Duodenal mucosa (tissue), 2 donors: Measurements from ENCODE around the gene KCNJ18.
"Not testable (repeated sequence)": the region's sequence is repeated elsewhere in the genome, so short reads cannot be mapped to it uniquely, and the experiment has no call there.

Experiments used
- H3K27ac ChIP-seq: one replicate; pipeline ENCODE4 v1.7.0; 2013; ENCODE audit warnings: low read depth, low read length
- H3K27me3 ChIP-seq, 2 donors: one replicate each; pipeline ENCODE4 v1.7.0; 2013; ENCODE audit warnings: low read length in 2 of 2, control low read depth in 1 of 2; ENCODE audit not compliant: insufficient read depth in 2 of 2, control insufficient read depth in 1 of 2
- H3K36me3 ChIP-seq, 2 donors: one replicate each; pipeline ENCODE4 v1.7.0; 2013; ENCODE audit warnings: low read length in 2 of 2, control low read depth in 1 of 2; ENCODE audit not compliant: insufficient read depth in 2 of 2, control insufficient read depth in 1 of 2
- H3K4me1 ChIP-seq, 2 donors: one replicate each; pipeline ENCODE4 v1.7.0; 2013; ENCODE audit warnings: low read length in 2 of 2, control low read depth in 1 of 2; ENCODE audit not compliant: insufficient read depth in 2 of 2, control insufficient read depth in 1 of 2
- H3K4me3 ChIP-seq, 2 donors: one replicate each; pipeline ENCODE4 v1.7.0; 2013; ENCODE audit warnings: low read length in 2 of 2, low read depth in 1 of 2
- H3K9ac ChIP-seq, 2 donors: one replicate each; pipeline ENCODE4 v1.7.0; 2013; ENCODE audit warnings: low read length in 2 of 2, low read depth in 1 of 2
- H3K9me3 ChIP-seq, 2 donors: one replicate each; pipeline ENCODE4 v1.7.0; 2013; ENCODE audit warnings: low read length in 2 of 2, control low read depth in 1 of 2; ENCODE audit not compliant: control insufficient read depth in 1 of 2

KCNJ18 gene

GRCh38 chr17:21679256-21680146 is 12.8 kb upstream of the KCNJ18 start:
- Histone ChIP-seq H3K9me3 (peaks cover 0 to 4% of the 10 kb centered on the region in 2 donors), H3K36me3 (no peaks in the 10 kb centered on the region), H3K4me1 (no peaks in the 10 kb centered on the region), H3K9ac (no peak overlapping the region), H3K27me3 (no peaks in the 10 kb centered on the region), H3K27ac (no peak overlapping the region), H3K4me3 (no peak overlapping the region)

GRCh38 chr17:21680366-21680765 is 12.0 kb upstream of the KCNJ18 start:
- H3K27me3 ChIP-seq: no peaks in the 10 kb centered on the region
- no peak overlapping the region for H3K4me3 ChIP-seq
- H3K9me3 ChIP-seq: peaks cover 0 to 4% of the 10 kb centered on the region in 2 donors
- H3K36me3 ChIP-seq: no peaks in the 10 kb centered on the region
- H3K4me1 ChIP-seq: no peaks in the 10 kb centered on the region
- H3K27ac ChIP-seq: no peak overlapping the region
- H3K9ac ChIP-seq: no peak overlapping the region

DNA sequence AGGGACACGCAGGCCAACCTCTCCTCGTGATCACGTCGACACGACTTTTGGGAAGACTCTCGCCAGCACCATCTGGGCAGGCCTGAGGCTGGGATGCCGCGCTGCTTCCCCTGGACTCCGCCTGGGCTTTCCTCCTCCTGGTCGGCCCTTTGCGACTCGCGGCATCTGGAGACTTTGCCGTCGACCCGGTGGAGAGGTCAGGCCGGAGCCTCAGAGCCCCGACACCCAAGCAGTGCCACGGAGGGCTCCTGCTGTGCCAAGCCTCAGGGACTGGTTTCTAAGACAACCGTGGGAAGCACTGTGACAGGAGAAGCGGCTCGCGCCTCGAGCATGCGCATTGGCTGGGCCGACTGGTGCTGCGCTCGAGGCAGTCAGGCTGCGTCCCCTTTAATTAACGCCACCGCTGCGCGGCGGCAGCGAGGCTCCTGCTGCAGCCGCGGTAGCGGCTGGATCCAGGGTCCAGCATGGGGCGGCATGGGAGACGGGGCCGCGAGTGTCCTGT is 11.4 kb upstream of the KCNJ18 start:
- H3K9me3 ChIP-seq, H3K9ac ChIP-seq, H3K4me3 ChIP-seq, H3K27ac ChIP-seq, H3K36me3 ChIP-seq, H3K4me1 ChIP-seq, H3K27me3 ChIP-seq: not testable (repeated sequence)

- not testable (repeated sequence) for H3K27me3 ChIP-seq, H3K4me3 ChIP-seq
Measured at GRCh38 chr17:21681576-21681975, 10.7 kb upstream of the KCNJ18 start.

DNA sequence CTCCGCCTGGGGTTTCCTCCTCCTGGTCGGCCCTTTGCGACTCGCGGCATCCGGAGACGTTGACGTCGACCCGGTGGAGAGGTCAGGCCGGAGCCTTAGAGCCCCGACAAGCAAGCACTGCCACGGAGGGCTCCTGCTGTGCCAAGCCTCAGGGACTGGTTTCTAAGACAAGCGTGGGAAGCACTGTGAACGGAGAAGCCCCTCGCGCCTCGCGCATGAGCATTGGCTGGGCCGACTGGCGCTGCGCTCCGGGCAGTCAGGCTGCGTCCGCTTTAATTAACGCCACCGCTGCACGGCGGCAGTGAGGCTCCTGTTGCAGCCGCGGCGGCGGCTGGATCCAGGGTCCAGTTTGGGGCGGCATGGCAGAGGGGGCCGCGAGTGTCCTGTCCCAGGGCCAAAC is 10.2 kb upstream of the KCNJ18 start:
- not testable (repeated sequence) for H3K27ac ChIP-seq, H3K4me3 ChIP-seq, H3K9me3 ChIP-seq

More at GRCh38 chr17:21681576-21681975, 10.7 kb upstream of the KCNJ18 start:
- not testable (repeated sequence) for H3K36me3 ChIP-seq, H3K4me1 ChIP-seq, H3K9me3 ChIP-seq, H3K27ac ChIP-seq, H3K9ac ChIP-seq

GRCh38 chr17:21683142-21683712 is 9.1 kb upstream of the KCNJ18 start:
- not testable (repeated sequence) for H3K4me1 ChIP-seq, H3K9me3 ChIP-seq, H3K9ac ChIP-seq, H3K4me3 ChIP-seq, H3K27ac ChIP-seq, H3K36me3 ChIP-seq, H3K27me3 ChIP-seq

More for the DNA sequence above, 10.2 kb upstream of the KCNJ18 start:
- H3K27me3 ChIP-seq, H3K9ac ChIP-seq, H3K4me1 ChIP-seq, H3K36me3 ChIP-seq: not testable (repeated sequence)

GRCh38 chr17:21683897-21684296 is 8.4 kb upstream of the KCNJ18 start:
- H3K36me3 ChIP-seq, H3K27me3 ChIP-seq, H3K27ac ChIP-seq, H3K4me1 ChIP-seq, H3K4me3 ChIP-seq, H3K9me3 ChIP-seq, H3K9ac ChIP-seq: not testable (repeated sequence)

GRCh38 chr17:21684384-21684783 is 7.9 kb upstream of the KCNJ18 start:
- not testable (repeated sequence) for H3K9ac ChIP-seq, H3K27me3 ChIP-seq, H3K27ac ChIP-seq, H3K9me3 ChIP-seq, H3K4me1 ChIP-seq, H3K4me3 ChIP-seq, H3K36me3 ChIP-seq

GRCh38 chr17:21685061-21685795 is 7.1 kb upstream of the KCNJ18 start:
- not testable (repeated sequence) for H3K27ac ChIP-seq, H3K9ac ChIP-seq, H3K4me1 ChIP-seq, H3K4me3 ChIP-seq, H3K27me3 ChIP-seq, H3K9me3 ChIP-seq, H3K36me3 ChIP-seq
